HEK293T (cell line): ENCODE measurements around the gene ALKBH5.
A peak's percentile ranks its signal among the peaks of the same experiment; 100 is the strongest.

Experiments
- ARNT ChIP-seq: fragments of 450-650 bp; IDR thresholded peaks from 2 replicates; pipeline ENCODE4 v1.6.1; 2017; ENCODE audit warnings: mild to moderate bottlenecking
- BHLHE40 ChIP-seq: fragments of 450-650 bp; IDR thresholded peaks from 2 replicates; pipeline ENCODE4 v1.6.1; 2016; ENCODE audit warnings: mild to moderate bottlenecking, moderate library complexity, borderline replicate concordance
- CTBP1 ChIP-seq: fragments of 450-650 bp; IDR thresholded peaks from 2 replicates; pipeline ENCODE4 v1.6.1; 2016; ENCODE audit warnings: borderline replicate concordance
- FOXA1 ChIP-seq: fragments of 450-650 bp; IDR thresholded peaks from 2 replicates; pipeline ENCODE4 v1.6.1; 2016; ENCODE audit warnings: mild to moderate bottlenecking
- FOXM1 ChIP-seq: fragments of 450-650 bp; IDR thresholded peaks from 2 replicates; pipeline ENCODE4 v1.6.1; 2017; ENCODE audit warnings: mild to moderate bottlenecking, borderline replicate concordance
- HDGF ChIP-seq: fragments of 450-650 bp; IDR thresholded peaks from 2 replicates; pipeline ENCODE4 v1.6.1; 2017; ENCODE audit warnings: antibody characterized with exemption, borderline replicate concordance
- L3MBTL2 ChIP-seq: fragments of 450-650 bp; conservative IDR thresholded peaks from 2 replicates; pipeline ENCODE4 v1.6.1; 2016; ENCODE audit warnings: mild to moderate bottlenecking
- PKNOX1 ChIP-seq: fragments of 450-650 bp; IDR thresholded peaks from 2 replicates; pipeline ENCODE4 v1.6.1; 2016
- SUZ12 ChIP-seq: fragments of 450-650 bp; IDR thresholded peaks from 2 replicates; pipeline ENCODE4 v1.6.1; 2016; ENCODE audit warnings: mild to moderate bottlenecking
- TARDBP ChIP-seq: fragments of 450-650 bp; IDR thresholded peaks from 2 replicates; pipeline ENCODE4 v1.6.1; 2016
- ZNF384 ChIP-seq: fragments of 450-650 bp; IDR thresholded peaks from 2 replicates; pipeline ENCODE4 v1.6.1; 2016

- TF ChIP-seq SUZ12: no peak
- TF ChIP-seq FOXM1: no peak
- peak; percentile 70; the same call in 1 of the 2 replicates for TF ChIP-seq L3MBTL2
- no peak for TF ChIP-seq BHLHE40
- TF ChIP-seq ARNT: no peak
- no peak for TF ChIP-seq ZNF384
- TF ChIP-seq TARDBP: no peak
- TF ChIP-seq FOXA1: no peak
- no peak for TF ChIP-seq HDGF
- no peak for TF ChIP-seq PKNOX1
- no peak for TF ChIP-seq CTBP1
Observed at GRCh38 chr17:18182110-18182977, 1.3 kb upstream of the ALKBH5 start.
